Keratinocyte (primary cell): ENCODE results near the gene IARS2. TPM values are rescaled to one million over a fixed set of nuclear protein-coding genes. Genes with fewer than 3 reads are reported as not detected.

Experiments used
- DNase-seq: peaks from one replicate; pipeline ENCODE4 v3.0.0-alpha.2; 2011; ENCODE audit warnings: low read depth, missing footprints, low spot score
- FAIRE-seq: peaks from 2 replicates; lab custom pipeline; 2011; peaks lifted over from hg19 to GRCh38; lab: Jason Lieb, UNC
- H2AFZ ChIP-seq: 2 replicates; pipeline ENCODE4 v1.6.0; 2012; ENCODE audit warnings: low read length, control low read depth, inconsistent platforms; ENCODE audit not compliant: control insufficient read depth
- H3K27ac ChIP-seq: 2 replicates; pipeline ENCODE4 v1.5.1; 2011; ENCODE audit warnings: low read length; ENCODE audit not compliant: control insufficient read depth, insufficient read depth
- H3K27me3 ChIP-seq: 3 replicates; pipeline ENCODE4 v1.6.0; 2011; ENCODE audit warnings: low read length; ENCODE audit not compliant: control insufficient read depth, insufficient read depth; ENCODE audit errors: extremely low read depth
- H3K36me3 ChIP-seq, 2 experiments: 2 replicates in 1 of 2; 3 replicates in 1 of 2; pipeline ENCODE4 v1.5.1; 2011; ENCODE audit warnings: low read length in 2 of 2, mild to moderate bottlenecking in 1 of 2; ENCODE audit not compliant: control insufficient read depth in 2 of 2, insufficient read depth in 2 of 2; ENCODE audit errors: extremely low read depth in 1 of 2
- H3K4me1 ChIP-seq: 3 replicates; pipeline ENCODE4 v1.5.1; 2011; ENCODE audit warnings: low read length; ENCODE audit not compliant: control insufficient read depth, insufficient read depth; ENCODE audit errors: extremely low read depth
- H3K4me2 ChIP-seq: 3 replicates; pipeline ENCODE4 v1.6.0; 2011; ENCODE audit warnings: low read depth, low read length; ENCODE audit not compliant: control insufficient read depth, insufficient read depth; ENCODE audit errors: extremely low read depth
- H3K4me3 ChIP-seq, 3 experiments: fragments of 200-600 bp in 1 of 3; sonication (generic) in 1 of 3; 2 replicates in 2 of 3; 3 replicates in 1 of 3; pipeline ENCODE4 v1.5.1; 2011 to 2016; ENCODE audit warnings: low read length in 3 of 3, mild to moderate bottlenecking in 3 of 3, control low read depth in 2 of 3, inconsistent platforms in 1 of 3, low read depth in 1 of 3, mixed read lengths in 1 of 3, mixed run types in 1 of 3, moderate library complexity in 1 of 3; ENCODE audit not compliant: control insufficient read depth in 2 of 3, insufficient read depth in 2 of 3; ENCODE audit errors: extremely low read depth in 1 of 3
- H3K79me2 ChIP-seq: 2 replicates; pipeline ENCODE4 v1.6.0; 2012; ENCODE audit warnings: low read length; ENCODE audit not compliant: control insufficient read depth, insufficient read depth
- H3K9ac ChIP-seq: 3 replicates; pipeline ENCODE4 v1.6.0; 2011; ENCODE audit warnings: low read length; ENCODE audit not compliant: control insufficient read depth, insufficient read depth; ENCODE audit errors: extremely low read depth
- H3K9me1 ChIP-seq: 3 replicates; pipeline ENCODE4 v1.6.0; 2011; ENCODE audit warnings: low read length; ENCODE audit not compliant: control insufficient read depth, insufficient read depth; ENCODE audit errors: extremely low read depth
- H3K9me3 ChIP-seq: 2 replicates; pipeline ENCODE4 v1.5.1; 2012; ENCODE audit warnings: low read depth, low read length; ENCODE audit not compliant: control insufficient read depth
- H4K20me1 ChIP-seq: 3 replicates; pipeline ENCODE4 v1.6.0; 2011; ENCODE audit warnings: low read length; ENCODE audit not compliant: control insufficient read depth, insufficient read depth; ENCODE audit errors: extremely low read depth
- CTCF ChIP-seq, 3 experiments: IDR thresholded peaks in 1 of 3; conservative IDR thresholded peaks in 1 of 3; optimal IDR thresholded peaks in 1 of 3; 2 replicates in 2 of 3; 3 replicates in 1 of 3; pipeline versions ENCODE3 to v1.5.1; 2011; ENCODE audit warnings: low read length in 3 of 3, mild to moderate bottlenecking in 3 of 3, moderate library complexity in 2 of 3, control low read depth in 1 of 3, inconsistent platforms in 1 of 3; ENCODE audit not compliant: insufficient read depth in 2 of 3; ENCODE audit errors: extremely low read depth in 1 of 3
- EZH2 ChIP-seq: IDR thresholded peaks from one replicate; pipeline ENCODE4 v1.6.1; 2012; ENCODE audit warnings: inconsistent platforms, mild to moderate bottlenecking, low read length, moderate library complexity
- dilution Hi-C: fragments of 300-500 bp; cut with MboI; formaldehyde crosslinking; loops from one replicate; pipeline ENCODE4 v1.7.0; 2020; ENCODE audit warnings: low sequenced_read_pairs; ENCODE audit not compliant: extremely low pct_ligation_motif_present
- polyA minus RNA-seq, 3 experiments: library from RNA; depleted of rRNA, polyadenylated mRNA; stranded (reverse); fragments of >200 nt; gene quantifications; 1 replicate in 1 of 3; 2 replicates in 1 of 3; 3 replicates in 1 of 3; pipeline ENCODE4 v1.2.3, GENCODE V29; 2011
- polyA plus RNA-seq, 5 experiments: library from polyadenylated mRNA; depleted of rRNA in 3 of 5; stranded (reverse) in 3 of 5; stranded (forward) in 1 of 5; unstranded in 1 of 5; fragments of >200 nt; gene quantifications; 1 replicate in 1 of 5; 2 replicates in 3 of 5; 3 replicates in 1 of 5; pipeline versions ENCODE4 v1.2.1 to v1.2.3, GENCODE V29; 2011 to 2012; ENCODE audit warnings: missing spikeins in 2 of 5, low read depth in 1 of 5, low replicate concordance in 1 of 5

The IARS2 gene
- polyA plus RNA-seq = 39.7 to 69.0 TPM (median 41.8 TPM) in 3 replicates
- 76.9 TPM for polyA plus RNA-seq (2011; ENCODE audit: low read depth)
- 24.5 and 34.7 TPM in 2 replicates for polyA plus RNA-seq (2011; cell fraction: cytosol; rRNA removed)
- polyA plus RNA-seq (2011; cell fraction: nucleus; rRNA removed) = 77.4 and 92.2 TPM in 2 replicates
- 68.9 and 83.1 TPM in 2 replicates for polyA plus RNA-seq (2012; ENCODE audit: low replicate concordance)
- polyA minus RNA-seq = 27.3 to 66.5 TPM (median 36.8 TPM) in 3 replicates
- polyA minus RNA-seq (2011; cell fraction: cytosol; rRNA and poly(A)+ RNA removed) = 25.1 TPM
- polyA minus RNA-seq (2011; cell fraction: nucleus; rRNA and poly(A)+ RNA removed) = 74.1 and 126 TPM in 2 replicates

DNA sequence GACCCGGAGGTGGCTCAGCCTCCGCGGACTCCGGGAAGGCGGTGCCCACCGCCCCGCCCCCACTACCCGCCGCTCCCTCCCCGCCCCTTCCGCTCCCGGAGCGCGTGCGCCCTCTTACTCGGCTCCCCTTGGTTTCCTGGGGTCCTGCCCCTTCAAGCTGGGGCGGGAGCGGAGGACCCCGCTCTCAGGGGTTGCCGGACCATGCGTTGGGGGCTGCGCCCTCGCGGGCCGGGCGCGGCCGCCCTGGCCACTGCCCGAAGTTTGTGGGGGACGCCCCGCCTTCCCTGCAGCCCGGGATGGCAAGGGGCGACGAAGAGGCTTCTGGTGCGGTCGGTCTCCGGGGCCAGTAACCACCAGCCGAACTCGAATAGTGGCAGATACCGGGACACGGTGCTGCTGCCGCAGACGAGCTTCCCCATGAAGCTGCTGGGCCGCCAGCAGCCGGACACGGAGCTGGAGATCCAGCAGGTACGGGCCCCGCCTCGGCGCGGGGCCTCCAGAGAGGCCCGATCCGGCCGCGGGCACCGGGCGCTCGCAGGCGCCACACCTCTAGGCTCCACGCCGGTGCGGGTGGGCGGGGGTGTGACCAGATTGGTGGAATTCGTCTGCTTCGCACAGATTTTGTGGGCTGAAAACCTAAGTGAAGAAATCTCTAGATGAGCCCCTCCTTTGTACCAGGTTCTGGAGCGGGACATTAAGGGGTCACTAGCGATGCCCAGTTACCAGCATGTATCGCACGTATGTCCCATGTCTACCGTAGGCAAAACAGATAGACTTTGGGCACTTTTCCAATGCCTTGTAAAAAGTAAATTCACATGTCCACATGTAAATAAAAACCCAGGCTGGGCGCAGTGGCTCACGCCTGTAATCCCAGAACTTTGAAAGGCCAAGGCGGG is at the start of gene IARS2:
TSS of gene IARS2 (plus strand) at position 117 of the 896 bp plus-strand sequence. CDS start at position 202, 85 bp downstream.
- peak within 1 kb of the TSS; percentile 75 for H3K27ac ChIP-seq
- FAIRE-seq (no peak), DNase-seq (peak; percentile 15)
- peak within 1 kb of the TSS; percentile 89 for H3K4me2 ChIP-seq
- dilution Hi-C loops = no loop called here
- no peaks in the 10 kb centered on the region for H4K20me1 ChIP-seq
- TF ChIP-seq EZH2 (no peak), CTCF (optimal IDR thresholded peaks at IDR 0.05 in 1 of 3, IDR thresholded peaks at IDR 0.05 in 1 of 3, conservative IDR thresholded peaks at IDR 0.05 in 1 of 3; ENCODE audit: extremely low read depth in 1 of 3, insufficient read depth in 2 of 3, low read length in 3 of 3) (no peak)
- H3K79me2 ChIP-seq = peaks cover 21% of the 10 kb centered on the region
- no peaks in the 10 kb centered on the region for H3K9me1 ChIP-seq
- peak within 1 kb of the TSS; percentile 95 for H2AFZ ChIP-seq
- H3K27me3 ChIP-seq = no peaks in the 10 kb centered on the region
- H3K4me1 ChIP-seq = peaks cover 8% of the 10 kb centered on the region
- H3K4me3 ChIP-seq = peak within 1 kb of the TSS; percentile 68 to 97 (median 92)
- no peaks in the 10 kb centered on the region for H3K9me3 ChIP-seq
- H3K36me3 ChIP-seq = peaks cover 2 to 5% of the 10 kb centered on the region in 2 experiments
- H3K9ac ChIP-seq = peak within 1 kb of the TSS; percentile 83

DNA sequence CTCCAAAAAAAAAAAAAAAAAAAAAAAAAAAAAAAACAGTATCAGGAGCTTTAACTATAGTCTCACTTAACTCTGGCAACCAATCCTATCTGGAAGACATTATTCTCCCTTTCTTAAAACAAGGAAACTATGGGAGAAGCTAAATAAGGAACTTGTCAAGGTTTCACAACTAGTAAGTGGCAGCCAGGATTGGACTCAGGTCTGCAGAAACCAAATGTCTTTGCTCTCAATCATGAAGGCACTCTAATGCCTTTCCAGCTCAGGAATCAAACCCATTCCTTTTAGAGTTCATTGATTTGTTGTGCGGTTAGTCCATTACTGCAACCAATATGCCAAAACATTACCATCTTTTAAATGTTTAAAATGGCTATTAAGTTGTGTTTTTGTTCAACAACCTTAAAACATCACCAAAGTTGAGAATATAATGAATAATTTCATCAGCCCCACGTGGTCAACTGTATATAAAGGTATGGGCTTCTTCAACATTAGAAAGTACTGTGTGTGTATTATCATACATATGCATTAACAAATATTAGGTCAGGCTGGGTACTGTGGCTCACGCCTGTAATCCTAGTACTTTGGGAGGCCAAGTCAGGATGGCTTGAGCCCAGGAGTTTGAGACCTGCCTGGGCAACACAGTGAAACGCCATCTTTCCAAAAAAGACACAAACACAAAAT is 49.1 kb upstream of the IARS2 start:
- TF ChIP-seq EZH2 = no peak
- no peak for TF ChIP-seq CTCF (optimal IDR thresholded peaks at IDR 0.05 in 1 of 3, IDR thresholded peaks at IDR 0.05 in 1 of 3, conservative IDR thresholded peaks at IDR 0.05 in 1 of 3; ENCODE audit: extremely low read depth in 1 of 3, insufficient read depth in 2 of 3, low read length in 3 of 3)
- Histone ChIP-seq H2AFZ (no peak overlapping the region), H3K4me2 (peak overlapping the region; percentile 52), H3K9me3 (no peaks in the 10 kb centered on the region), H3K4me1 (no peaks in the 10 kb centered on the region), H3K27me3 (no peaks in the 10 kb centered on the region), H3K27ac (peak overlapping the region; percentile 81), H3K9ac (peak overlapping the region; percentile 90), H3K4me3 (peak overlapping the region; percentile 95 to 97 (median 96)), H3K36me3 (peaks cover 0 to 6% of the 10 kb centered on the region in 2 experiments), H3K9me1 (no peaks in the 10 kb centered on the region), H3K79me2 (peaks cover 48% of the 10 kb centered on the region), H4K20me1 (no peaks in the 10 kb centered on the region)
- DNase-seq (no peak), FAIRE-seq (no peak)
- dilution Hi-C loops = no loop called here
